MM.1S (cell line): ENCODE data around the gene CLSTN1.

ENCODE experiments used
- DNase-seq: peaks from one replicate; pipeline ENCODE4 v3.0.0-alpha.2; 2015
- H2AFZ ChIP-seq: fragments of 300-600 bp; sonication (generic); 2 replicates; pipeline ENCODE4 v1.6.0; 2016; ENCODE audit warnings: antibody characterized with exemption, low read length
- H3F3A ChIP-seq: fragments of 300-600 bp; sonication (generic); 2 replicates; pipeline ENCODE4 v1.6.1; 2016; ENCODE audit warnings: mild to moderate bottlenecking, antibody characterized with exemption, low read length, moderate library complexity, mixed read lengths; ENCODE audit not compliant: insufficient read depth
- H3K27ac ChIP-seq: fragments of 300-600 bp; sonication (generic); 2 replicates; pipeline ENCODE4 v1.5.1; 2016; ENCODE audit warnings: mild to moderate bottlenecking, low read length
- H3K27me3 ChIP-seq: fragments of 300-600 bp; sonication (generic); replicated peaks from 2 replicates; pipeline ENCODE4 v1.6.0; 2016; ENCODE audit warnings: low read length; ENCODE audit not compliant: insufficient read depth
- H3K36me3 ChIP-seq: fragments of 300-600 bp; sonication (generic); replicated peaks from 2 replicates; pipeline ENCODE4 v1.6.1; 2016; ENCODE audit warnings: mild to moderate bottlenecking, low read length, mixed read lengths; ENCODE audit not compliant: insufficient read depth
- H3K4me1 ChIP-seq: fragments of 300-600 bp; sonication (generic); 2 replicates; pipeline ENCODE4 v1.6.1; 2016; ENCODE audit warnings: low read length, mixed read lengths
- H3K4me2 ChIP-seq: fragments of 300-600 bp; sonication (generic); 2 replicates; pipeline ENCODE4 v1.6.0; 2016; ENCODE audit warnings: low read depth, low read length
- H3K4me3 ChIP-seq: fragments of 300-600 bp; sonication (generic); 2 replicates; pipeline ENCODE4 v1.5.1; 2016; ENCODE audit warnings: low read length, mixed read lengths
- H3K79me2 ChIP-seq: fragments of 300-600 bp; sonication (generic); 2 replicates; pipeline ENCODE4 v1.6.1; 2016; ENCODE audit warnings: mixed run types, low read length, mixed read lengths
- H3K9ac ChIP-seq: fragments of 300-600 bp; sonication (generic); 2 replicates; pipeline ENCODE4 v1.6.1; 2016; ENCODE audit warnings: low read length, mixed read lengths
- H3K9me2 ChIP-seq: fragments of 300-600 bp; sonication (generic); replicated peaks from 2 replicates; pipeline ENCODE4 v1.6.1; 2016; ENCODE audit warnings: mild to moderate bottlenecking, low read length, mixed read lengths; ENCODE audit not compliant: insufficient read depth
- H3K9me3 ChIP-seq: fragments of 300-600 bp; sonication (generic); replicated peaks from 2 replicates; pipeline ENCODE4 v1.6.1; 2016; ENCODE audit warnings: mild to moderate bottlenecking, low read length, mixed read lengths; ENCODE audit not compliant: insufficient read depth
- H4K20me1 ChIP-seq: fragments of 300-600 bp; sonication (generic); 2 replicates; pipeline ENCODE4 v1.6.1; 2016; ENCODE audit warnings: mild to moderate bottlenecking, low read length, moderate library complexity, mixed read lengths; ENCODE audit not compliant: insufficient read depth
- CTCF ChIP-seq: fragments of 300-600 bp; sonication (generic); IDR thresholded peaks from 2 replicates; pipeline ENCODE4 v1.5.1; 2016; ENCODE audit warnings: antibody characterized with exemption, low read length, mixed read lengths
- EZH2 ChIP-seq: fragments of 300-600 bp; sonication (generic); optimal IDR thresholded peaks from 2 replicates; pipeline ENCODE3; 2017; ENCODE audit warnings: low read depth, mild to moderate bottlenecking, antibody characterized with exemption, low read length, mixed read lengths
- EZH2phosphoT487 ChIP-seq: fragments of 300-600 bp; sonication (generic); IDR thresholded peaks from 2 replicates; pipeline ENCODE4 v1.6.1; 2018; ENCODE audit warnings: antibody characterized with exemption, low read length

CLSTN1 gene

DNA sequence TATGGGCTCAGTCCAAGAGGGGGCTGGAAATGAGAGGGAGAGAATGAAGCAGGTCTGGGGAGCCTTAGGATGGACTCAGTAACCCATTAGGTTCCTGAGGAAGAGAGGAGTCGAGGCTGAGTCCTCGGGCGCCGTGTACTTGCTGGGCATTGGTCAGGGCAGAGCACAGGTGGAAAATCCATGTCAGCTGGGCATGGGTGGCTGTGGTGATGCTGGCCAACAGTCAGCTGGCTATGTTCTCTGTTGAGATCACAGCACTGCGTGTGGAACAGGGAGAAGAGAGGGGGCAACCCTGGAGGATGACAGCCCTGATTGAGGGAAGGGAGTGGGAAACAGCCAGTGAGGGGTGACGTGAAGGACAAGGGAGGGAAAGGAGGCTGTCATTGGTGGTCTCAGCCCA lies 43.1 kb upstream of the CLSTN1 start:
- TF ChIP-seq EZH2phosphoT487 (no peak), EZH2 (no peak), CTCF (no peak)
- Histone ChIP-seq H3K4me1 (no peaks in the 10 kb centered on the region), H3K4me3 (no peak overlapping the region), H2AFZ (no peak overlapping the region), H3K4me2 (no peak overlapping the region), H4K20me1 (no peaks in the 10 kb centered on the region), H3F3A (no peaks in the 10 kb centered on the region), H3K9ac (no peak overlapping the region), H3K79me2 (no peaks in the 10 kb centered on the region), H3K27me3 (no peaks in the 10 kb centered on the region), H3K9me3 (no peaks in the 10 kb centered on the region), H3K9me2 (no peaks in the 10 kb centered on the region), H3K36me3 (no peaks in the 10 kb centered on the region), H3K27ac (no peak overlapping the region)
- DNase-seq, result no peak

DNA sequence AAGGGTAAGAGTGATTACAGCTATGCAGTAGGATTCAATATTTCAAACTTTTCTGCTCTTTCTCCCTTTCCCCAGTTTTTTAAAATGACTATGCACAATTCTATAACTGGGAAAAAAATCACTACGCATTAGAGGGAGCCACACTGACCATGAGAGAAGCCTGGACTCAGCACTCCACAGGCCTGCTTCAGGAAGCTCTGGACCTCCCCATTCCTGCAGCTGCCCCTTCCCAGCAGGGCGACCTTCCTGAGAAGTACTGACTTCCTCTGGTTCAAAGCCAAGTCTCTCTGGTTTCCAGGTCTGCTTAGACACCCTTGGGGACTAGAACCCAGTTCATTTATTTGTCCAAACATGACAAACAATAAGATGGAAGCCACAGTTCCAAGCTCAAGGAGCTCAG lies 42.0 kb upstream of the CLSTN1 start:
- no peak for DNase-seq
- no peak overlapping the region for H3K4me2 ChIP-seq
- no peaks in the 10 kb centered on the region for H3K9me2 ChIP-seq
- TF ChIP-seq EZH2phosphoT487 (no peak), CTCF (no peak), EZH2 (no peak)
- no peaks in the 10 kb centered on the region for H3K9me3 ChIP-seq
- H3K79me2 ChIP-seq, result no peaks in the 10 kb centered on the region
- no peaks in the 10 kb centered on the region for H4K20me1 ChIP-seq
- no peak overlapping the region for H2AFZ ChIP-seq
- no peaks in the 10 kb centered on the region for H3K27me3 ChIP-seq
- H3K36me3 ChIP-seq, result no peaks in the 10 kb centered on the region
- H3F3A ChIP-seq, result no peaks in the 10 kb centered on the region
- no peak overlapping the region for H3K9ac ChIP-seq
- no peak overlapping the region for H3K27ac ChIP-seq
- no peak overlapping the region for H3K4me3 ChIP-seq
- H3K4me1 ChIP-seq, result no peaks in the 10 kb centered on the region

- Histone ChIP-seq H3K9me3 (no peaks in the 10 kb centered on the region), H3K27ac (no peak overlapping the region), H2AFZ (no peak overlapping the region), H3K4me2 (no peak overlapping the region), H4K20me1 (no peaks in the 10 kb centered on the region), H3K36me3 (no peaks in the 10 kb centered on the region), H3K4me3 (no peak overlapping the region), H3K79me2 (no peaks in the 10 kb centered on the region), H3K4me1 (peaks cover 7% of the 10 kb centered on the region; the same call in 1 of the 2 replicates), H3F3A (no peaks in the 10 kb centered on the region), H3K9me2 (no peaks in the 10 kb centered on the region), H3K9ac (no peak overlapping the region), H3K27me3 (no peaks in the 10 kb centered on the region)
- no peak for TF ChIP-seq EZH2
- no peak for TF ChIP-seq CTCF
- no peak for TF ChIP-seq EZH2phosphoT487
- no peak for DNase-seq
Observed at GRCh38 chr1:9863371-9863770, 39.6 kb upstream of the CLSTN1 start.
